HG03060 (cell line): Measurements from ENCODE around the gene PHF3.

Source experiments
- ATAC-seq: cut with Tn5 transposase; IDR thresholded peaks from one replicate; pipeline ENCODE4 v1.9.1; 2021; ENCODE audit warnings: low read depth, moderate number of reproducible peaks; ENCODE audit not compliant: unreplicated experiment

The PHF3 gene

DNA sequence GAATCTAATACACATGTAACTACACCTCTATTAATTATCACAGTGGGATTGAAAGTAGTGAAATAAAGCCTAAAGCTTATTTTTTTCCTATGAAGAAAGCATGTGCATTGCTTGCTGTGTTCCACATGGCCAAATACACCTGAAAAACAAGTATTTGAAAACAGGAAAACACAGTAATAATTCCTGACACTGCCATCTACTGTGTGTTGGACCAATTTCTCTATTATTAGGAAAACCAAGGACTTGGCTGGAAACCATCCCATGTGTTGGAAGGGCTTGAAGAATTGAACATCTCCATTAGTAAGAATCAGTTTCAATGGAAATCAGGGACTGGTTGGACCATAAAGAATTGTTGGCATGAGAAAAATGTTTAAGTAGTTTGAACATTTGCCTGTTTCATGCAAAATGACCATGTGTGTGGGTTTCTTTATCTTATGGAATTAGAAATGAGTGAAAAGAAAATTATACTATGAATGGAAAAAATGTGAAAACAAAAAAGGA lies 124.1 kb downstream of the PHF3 start:
- ATAC-seq: no peak

- no peak for ATAC-seq
Measured at GRCh38 chr6:63760199-63760598, 124.6 kb downstream of the PHF3 start.

- no peak for ATAC-seq
Measured at GRCh38 chr6:63764318-63764916, 128.8 kb downstream of the PHF3 start.
